H1 (cell line): ENCODE results near the gene HS3ST1. TPM values are rescaled to one million over a fixed set of nuclear protein-coding genes. Genes with fewer than 3 reads are reported as not detected.

Source experiments
- CHD1 ChIP-seq: IDR thresholded peaks from 2 replicates; pipeline ENCODE4 v1.6.1; 2012; ENCODE audit warnings: low read depth, low read length, improper control_type of control experiment
- SIRT6 ChIP-seq: IDR thresholded peaks from one replicate; pipeline ENCODE4 v1.7.1; 2012; ENCODE audit warnings: low read length, inconsistent platforms
- polyA plus RNA-seq, 7 experiments: library from polyadenylated mRNA; depleted of rRNA in 3 of 7; stranded (reverse) in 5 of 7; unstranded in 2 of 7; fragments of >200 nt in 5 of 7; fragments of 200-250 nt in 2 of 7; gene quantifications; 1 replicate in 5 of 7; 2 replicates in 1 of 7; 4 replicates in 1 of 7; pipeline versions ENCODE4 v1.2.1 to v1.2.3, GENCODE V29; 2011 to 2013; ENCODE audit warnings: missing spikeins in 2 of 7, mixed read lengths in 2 of 7
- total RNA-seq: library from RNA; stranded (reverse); fragmentation: NEBNext Ultra II Directional; extraction: Animal tissue kit (Norgen Biotek cat#: 25700); gene quantifications from 2 replicates; pipeline ENCODE4 v1.2.1, GENCODE V29; 2021

HS3ST1 gene
- total and polyA plus RNA-seq, 2 of the 8 experiments (the other 6 are each of a cell fraction or from before 2014, with no cell fraction given): 0.50 to 1.5 TPM

DNA sequence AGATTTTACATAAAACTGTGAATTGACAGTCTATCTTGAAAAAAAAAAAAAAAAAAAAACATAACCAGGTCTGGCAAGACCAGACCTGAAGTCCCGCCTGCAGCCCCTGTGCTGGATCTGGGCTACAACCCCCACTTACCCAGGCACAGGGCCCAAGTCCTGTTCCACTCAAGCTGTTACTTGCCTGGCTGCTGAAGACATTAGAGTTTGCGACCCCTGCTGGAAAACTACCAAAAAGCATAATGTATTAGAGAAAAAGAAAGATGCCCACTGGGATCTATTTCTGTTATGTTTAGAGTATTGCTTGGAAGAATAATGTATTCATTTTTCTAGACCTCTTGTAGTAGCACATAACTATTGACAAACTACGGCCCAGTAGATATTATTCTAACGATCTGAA lies 4.7 kb downstream of the HS3ST1 start (continued):
- TF ChIP-seq CHD1: no peak
- TF ChIP-seq SIRT6: no peak
